Right renal cortex interstitium (tissue), 3 donors: ENCODE data around the gene ADTRP. TPM values are rescaled to one million over a fixed set of nuclear protein-coding genes. Genes with fewer than 3 reads are reported as not detected.

Source experiments
- DNase-seq, 3 donors: peaks; one replicate each; pipeline ENCODE4 v3.0.0-alpha.2; 2013; ENCODE audit warnings: low read depth in 3 of 3, low spot score in 2 of 3
- polyA plus RNA-seq, 3 donors: library from polyadenylated mRNA; unstranded; fragments of 120-200 nt; gene quantifications; one replicate each; pipeline ENCODE4 v1.2.1, GENCODE V29; 2013; ENCODE audit not compliant: insufficient read length in 3 of 3

ADTRP gene
- polyA plus RNA-seq, 3 donors: 0.72 to 2.9 (median 1.7) TPM

DNA sequence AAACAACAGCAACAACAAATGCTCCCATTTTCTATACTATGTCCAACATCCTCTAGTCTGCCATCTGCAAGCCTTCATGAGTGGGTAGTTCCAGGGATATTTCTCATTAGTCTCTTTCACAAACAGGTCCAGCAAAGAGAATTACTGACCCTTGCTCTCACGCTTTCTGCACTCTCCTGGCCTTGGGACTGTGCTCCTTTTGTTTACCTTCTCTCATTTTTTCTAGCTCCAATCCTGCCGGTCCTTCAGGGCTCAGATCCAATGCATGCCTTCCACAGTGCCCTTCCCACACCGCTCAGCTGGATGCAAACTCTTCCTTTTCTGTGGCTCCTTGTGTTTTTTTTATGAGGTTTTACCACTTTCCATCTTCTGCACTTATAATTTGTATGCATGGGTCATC is 47.2 kb downstream of the ADTRP start:
- DNase-seq: no peak

DNA sequence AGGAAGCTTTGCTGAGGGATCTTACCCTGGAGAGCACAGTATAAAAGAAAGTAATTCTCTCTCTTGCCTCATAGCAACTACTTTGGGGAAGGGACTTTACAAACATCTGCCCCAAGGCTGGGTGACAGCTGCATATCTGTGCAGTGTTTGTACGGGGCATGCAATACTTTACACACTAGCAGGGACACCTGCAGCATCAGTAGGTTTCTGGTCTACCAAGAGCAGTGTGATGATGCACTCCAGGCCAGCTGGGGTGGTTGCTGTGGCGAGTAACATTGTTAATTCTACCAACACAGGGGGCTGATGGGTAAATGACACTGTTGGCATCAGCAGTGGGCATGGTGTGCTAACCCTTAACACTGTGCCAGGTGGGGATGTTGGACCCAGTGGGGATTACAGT is 48.0 kb downstream of the ADTRP start:
- no peak for DNase-seq

DNA sequence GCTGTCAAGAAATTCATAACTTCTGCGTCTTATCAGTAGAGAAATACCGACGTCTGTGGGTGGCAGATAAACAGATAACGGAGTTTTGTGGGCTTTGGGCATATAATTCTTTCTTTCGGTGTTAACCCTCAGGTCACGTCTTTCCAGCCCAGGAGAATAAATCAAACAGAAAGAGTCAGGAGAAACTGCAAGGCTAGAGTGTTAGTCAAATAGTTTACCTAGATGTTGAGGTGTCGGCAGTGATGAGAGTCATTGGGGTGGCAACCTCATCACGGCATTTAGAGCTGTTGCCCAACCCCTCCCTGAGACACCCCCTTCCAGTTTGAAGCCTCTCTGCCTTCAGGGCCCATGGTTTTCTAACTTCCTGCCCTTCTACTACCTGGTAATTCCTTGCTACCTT is 49.5 kb downstream of the ADTRP start:
- DNase-seq: no peak

DNA sequence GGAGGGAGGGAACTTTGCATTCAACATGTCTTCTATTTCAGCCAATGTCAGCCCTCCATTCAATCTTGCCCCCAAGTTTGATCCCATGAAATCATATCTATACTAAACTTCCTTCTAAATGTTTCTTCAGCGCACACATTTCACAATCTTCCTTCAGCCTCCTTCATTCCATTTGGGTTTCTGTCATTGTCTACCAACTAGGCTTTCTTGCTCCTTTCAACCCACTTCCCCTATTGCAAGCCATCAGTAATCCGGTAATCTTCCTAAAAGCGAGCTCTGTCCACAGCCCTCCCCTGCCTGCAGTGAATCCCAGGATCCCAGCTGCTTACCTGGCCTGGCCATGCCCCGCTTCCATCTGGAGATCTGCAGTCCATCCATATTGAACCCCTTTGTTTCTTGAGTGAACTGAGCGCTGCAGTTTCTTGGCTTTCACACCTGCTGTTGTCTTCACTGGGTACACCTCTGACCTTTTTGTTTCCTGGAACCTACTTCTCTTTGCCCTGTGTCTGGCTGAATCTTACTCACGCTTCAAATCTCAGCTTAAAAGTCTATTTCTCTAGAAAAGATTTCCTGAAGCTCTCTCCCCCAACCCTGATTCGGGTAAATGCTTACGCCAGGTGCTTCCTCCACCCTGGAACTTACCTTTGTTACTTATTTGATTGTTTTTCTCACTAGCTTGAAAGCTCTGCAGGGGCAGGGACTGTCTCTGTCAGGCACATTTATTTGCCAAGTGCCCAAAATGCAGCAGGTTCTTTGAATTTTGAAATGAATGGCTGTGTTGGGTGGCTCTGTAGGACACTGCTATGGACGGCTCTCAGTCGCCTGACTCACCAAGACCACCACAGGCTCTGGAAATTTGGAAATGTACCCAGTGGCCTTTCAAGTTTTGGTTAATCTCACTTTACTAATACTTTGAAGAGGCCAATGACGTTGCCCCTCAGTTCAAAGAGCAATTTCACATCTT is 50.3 kb downstream of the ADTRP start:
- DNase-seq: no peak

DNA sequence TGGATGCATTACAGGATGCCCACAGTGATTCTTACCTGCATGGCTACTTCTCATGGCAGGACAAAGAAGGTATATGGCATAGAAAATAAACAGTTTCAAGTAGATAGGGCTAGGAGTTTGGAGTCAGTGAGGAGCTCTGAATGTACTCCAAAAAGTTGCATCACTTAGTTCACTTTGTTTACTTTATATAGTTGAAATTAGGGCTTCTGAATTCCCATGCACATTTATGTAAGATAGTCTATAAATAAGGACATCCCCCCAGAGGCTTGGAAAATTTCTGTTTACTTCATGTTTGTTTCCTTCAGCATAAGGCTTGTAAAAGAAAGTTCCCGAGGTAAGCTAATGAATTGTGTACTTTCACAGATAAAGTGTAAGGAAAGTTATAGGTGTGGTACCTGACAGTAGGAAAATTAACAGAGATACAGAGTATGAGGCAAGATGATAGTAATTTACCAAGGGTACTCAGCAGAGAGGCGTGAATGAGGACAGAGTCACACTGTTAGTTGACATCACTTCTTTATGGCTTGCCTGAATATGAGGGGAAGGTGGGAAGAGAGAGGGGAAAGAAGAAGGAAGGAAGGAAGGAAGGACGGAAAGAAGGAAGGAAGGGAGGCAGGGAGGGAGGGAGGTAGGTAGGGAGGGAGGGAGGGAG is 51.1 kb downstream of the ADTRP start:
- no peak for DNase-seq

DNA sequence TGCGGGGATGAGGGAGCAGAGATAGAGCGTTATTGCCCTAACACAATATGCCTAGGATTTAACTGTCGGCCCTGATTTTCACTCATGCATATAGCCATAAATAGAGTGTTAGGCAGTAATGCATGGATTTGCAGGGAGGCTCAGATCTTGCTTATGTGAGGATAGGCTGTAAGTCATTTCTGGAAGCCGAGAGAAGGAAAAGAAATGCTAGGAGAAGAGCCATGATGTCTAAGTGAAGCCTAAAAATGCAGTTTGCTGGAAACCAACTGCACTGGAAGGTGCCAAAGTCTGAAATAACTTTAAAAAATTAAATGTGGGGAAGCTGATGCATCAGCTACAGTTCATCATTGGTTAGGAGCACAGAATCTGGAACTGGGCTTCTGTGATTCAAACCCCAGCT is 54.3 kb downstream of the ADTRP start:
- no peak for DNase-seq

DNA sequence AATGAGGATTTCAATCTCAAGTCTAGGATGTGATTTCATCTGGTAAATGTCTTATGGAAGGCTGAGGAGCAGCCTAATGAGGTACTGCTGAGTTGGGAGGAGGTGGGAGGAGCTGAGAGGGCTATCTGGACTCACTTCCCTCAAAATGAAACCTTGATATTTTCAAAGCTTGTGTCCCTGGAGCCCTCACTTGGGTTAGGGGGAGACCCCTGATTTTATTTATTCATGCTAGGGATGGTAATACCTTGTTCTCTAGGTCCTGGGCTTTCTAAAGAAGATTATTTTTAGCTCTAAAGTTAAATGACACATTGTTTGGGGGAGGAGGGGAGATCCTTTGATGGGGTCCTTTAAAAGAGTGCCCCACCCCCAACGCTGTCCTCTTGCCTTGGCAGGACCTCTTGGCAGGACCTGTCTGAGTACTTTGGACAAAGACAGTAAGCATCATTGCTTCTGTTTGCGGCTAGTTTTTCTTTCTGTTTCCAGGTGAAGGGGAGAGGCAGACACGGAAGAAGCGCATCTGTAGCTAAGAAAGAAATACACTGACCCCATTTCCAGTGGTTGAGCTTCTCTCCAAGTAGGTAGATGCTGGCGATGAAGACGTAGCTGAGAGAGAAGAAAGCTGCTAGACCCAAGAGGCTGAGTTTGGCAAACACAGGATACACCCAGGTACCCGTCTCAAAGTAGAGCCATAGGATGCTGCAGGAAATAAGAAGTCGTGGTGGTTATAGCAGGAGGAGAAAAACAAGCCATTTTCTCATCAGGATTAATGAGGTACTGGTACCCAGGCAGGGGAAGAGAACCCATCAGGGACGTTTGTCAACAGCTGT is 55.6 kb downstream of the ADTRP start:
- no peak for DNase-seq

DNA sequence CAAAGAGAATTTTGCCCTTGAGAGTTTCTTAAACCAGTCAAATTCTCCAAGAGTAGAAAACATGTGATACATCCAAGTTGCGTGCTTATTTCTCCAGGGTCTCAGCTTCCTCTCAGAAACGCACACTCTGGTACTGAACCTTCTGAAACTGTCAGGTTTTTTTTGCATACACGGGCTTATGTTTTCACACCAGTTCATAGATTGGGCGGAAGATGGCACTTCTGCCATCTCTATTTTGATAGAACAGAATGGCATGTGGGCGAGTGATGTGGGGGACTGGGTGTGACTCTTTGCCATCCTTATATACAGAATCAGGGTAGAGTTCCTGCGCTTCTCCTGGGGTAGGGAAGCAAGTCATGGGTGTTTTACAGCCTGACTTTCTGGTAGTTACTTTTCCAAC is 56.4 kb downstream of the ADTRP start:
- no peak for DNase-seq

DNA sequence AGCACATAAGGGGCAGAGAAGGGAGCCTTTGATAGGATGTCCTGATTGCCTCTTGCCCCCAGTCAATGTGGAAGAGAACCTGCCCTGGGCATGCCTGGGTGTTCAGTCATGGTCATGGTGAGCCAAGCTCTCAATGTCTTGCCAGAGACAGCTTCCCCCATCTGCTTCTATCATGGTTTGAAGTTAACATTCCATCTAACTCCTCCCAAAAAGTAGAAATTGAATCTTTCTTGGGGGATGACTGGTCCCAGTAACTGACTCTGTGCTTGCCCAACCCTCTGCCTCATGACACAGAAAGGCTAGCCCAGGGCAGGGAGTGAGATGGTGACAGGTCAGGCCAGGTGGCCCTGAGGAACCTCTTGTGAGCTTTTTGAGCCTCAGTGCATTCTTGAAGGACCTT is 60.1 kb downstream of the ADTRP start:
- DNase-seq: no peak

DNA sequence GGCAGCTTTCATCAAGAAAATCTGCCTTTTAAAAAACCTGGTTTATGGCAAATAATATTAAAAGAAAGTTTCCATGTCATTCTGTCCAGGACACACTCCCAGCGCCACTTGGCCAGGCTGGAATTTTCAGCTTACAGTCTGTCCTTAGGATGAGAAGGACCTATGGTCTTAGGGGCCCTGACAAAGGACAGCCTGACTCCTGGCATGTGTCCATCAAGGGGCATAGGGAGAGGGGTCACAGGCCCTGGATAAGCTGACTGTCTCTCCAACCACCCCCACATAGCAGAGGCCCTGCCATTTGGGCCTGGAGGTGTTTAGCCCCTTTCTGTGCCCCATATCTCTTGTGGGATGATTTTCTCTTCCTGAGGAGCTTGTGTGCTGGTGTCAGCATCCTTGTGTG is 60.6 kb downstream of the ADTRP start:
- no peak for DNase-seq

DNA sequence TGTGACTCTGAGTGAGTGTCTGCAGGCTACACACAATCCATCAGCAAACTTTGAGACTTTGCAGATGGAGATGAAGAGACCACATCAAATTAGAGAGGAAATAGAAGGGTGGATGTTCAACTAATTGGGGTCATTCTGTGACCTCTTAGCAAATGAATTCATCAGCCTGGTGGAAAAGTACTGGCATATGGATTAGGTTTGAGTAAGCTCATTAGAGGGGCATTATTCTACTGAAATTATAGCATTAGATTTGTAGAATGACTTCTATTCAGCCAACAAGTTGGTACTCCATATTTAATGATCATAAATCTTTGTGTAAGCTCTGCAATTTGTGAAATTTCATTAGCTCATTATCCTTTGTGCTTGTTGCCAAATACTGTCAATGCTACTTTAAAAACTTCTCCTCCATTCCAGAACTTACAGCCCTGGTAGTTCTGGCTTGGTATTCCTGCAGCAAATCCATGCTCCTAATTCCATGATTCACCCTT is 63.8 kb downstream of the ADTRP start:
- no peak for DNase-seq

DNA sequence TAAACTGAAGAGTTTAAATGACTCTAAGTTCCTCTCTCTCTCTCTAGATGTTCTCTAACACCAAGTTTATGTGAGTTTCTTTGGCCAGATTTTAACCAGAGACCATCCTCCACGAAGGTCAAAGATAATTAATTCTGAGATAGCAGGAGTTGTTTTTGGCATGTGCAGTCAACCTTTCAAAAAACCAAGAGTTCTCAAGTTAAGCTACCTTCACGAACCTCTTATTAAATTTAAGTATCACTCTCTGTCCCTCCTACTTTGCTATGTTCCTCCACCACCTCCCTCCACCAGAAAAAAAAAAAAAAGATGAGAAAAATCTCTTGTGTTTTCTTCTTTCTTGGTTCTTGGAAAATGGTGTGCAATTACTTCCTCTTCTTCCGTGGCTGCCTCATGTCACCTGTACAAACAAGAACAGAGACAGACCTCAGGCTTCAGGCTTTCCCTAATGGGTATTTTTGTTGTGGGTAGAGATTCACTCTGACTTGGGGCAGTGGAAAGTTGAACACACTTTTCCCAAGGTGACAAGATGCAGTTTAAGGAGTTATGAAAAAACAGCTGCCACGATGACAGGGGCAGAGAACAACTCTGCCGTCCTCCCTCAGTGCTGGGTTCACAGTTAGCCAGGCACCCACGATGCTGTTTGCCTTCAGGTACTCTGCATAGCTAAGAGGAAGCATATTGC is 64.3 kb downstream of the ADTRP start:
- no peak for DNase-seq

DNA sequence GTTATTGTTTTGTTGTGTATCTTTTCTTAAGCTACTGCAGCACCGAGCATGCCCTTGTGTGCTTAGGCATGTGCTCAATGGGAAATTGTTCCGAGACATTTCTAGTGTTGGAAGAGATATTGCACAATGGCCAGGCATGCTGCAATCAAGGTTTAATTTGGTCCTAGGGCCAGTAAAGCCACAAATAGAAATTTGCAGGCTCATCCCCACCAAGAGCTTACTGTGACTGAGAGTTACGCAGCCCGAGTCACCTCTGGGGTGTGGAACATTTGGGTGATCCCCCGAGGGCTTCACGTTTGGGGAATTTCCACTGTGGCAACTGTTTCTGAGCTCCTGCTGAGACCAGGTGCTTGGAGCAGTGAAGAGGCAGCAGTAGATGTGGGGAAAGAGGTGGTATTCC is 65.8 kb downstream of the ADTRP start:
- no peak for DNase-seq

DNA sequence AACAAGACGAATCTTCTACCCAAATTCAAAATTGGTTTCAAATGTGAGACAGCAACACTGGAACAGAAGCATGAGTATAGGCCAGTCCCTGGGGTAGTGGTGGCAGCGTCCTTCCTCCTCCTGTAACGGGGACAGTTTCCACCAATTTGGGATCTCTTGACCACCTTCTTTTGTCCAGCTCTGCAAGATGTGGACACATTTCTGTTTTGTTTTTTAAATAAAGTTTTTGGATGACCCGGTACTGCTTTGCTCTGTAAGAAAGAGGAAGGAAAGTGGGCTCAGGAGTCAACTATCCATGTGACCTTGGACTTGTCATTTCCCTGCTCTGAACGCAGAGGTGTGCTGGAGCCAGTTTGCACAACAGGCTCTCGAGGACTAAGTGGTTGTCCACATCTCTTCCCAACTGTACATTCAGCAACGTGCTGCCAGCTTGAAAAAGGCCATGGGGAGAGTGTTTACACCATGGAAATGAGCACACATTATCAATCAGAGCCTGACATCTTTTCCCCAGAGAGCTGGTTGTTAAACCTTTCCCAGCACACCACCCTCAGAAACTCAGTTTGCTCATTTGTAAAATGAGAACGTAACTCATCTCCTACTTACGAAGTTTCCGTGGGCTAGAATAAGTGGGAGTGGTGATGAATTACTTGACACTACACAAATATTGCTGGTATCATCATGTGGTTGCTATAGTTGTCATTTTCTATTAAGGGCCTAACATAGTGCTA is 66.5 kb downstream of the ADTRP start:
- no peak for DNase-seq

DNA sequence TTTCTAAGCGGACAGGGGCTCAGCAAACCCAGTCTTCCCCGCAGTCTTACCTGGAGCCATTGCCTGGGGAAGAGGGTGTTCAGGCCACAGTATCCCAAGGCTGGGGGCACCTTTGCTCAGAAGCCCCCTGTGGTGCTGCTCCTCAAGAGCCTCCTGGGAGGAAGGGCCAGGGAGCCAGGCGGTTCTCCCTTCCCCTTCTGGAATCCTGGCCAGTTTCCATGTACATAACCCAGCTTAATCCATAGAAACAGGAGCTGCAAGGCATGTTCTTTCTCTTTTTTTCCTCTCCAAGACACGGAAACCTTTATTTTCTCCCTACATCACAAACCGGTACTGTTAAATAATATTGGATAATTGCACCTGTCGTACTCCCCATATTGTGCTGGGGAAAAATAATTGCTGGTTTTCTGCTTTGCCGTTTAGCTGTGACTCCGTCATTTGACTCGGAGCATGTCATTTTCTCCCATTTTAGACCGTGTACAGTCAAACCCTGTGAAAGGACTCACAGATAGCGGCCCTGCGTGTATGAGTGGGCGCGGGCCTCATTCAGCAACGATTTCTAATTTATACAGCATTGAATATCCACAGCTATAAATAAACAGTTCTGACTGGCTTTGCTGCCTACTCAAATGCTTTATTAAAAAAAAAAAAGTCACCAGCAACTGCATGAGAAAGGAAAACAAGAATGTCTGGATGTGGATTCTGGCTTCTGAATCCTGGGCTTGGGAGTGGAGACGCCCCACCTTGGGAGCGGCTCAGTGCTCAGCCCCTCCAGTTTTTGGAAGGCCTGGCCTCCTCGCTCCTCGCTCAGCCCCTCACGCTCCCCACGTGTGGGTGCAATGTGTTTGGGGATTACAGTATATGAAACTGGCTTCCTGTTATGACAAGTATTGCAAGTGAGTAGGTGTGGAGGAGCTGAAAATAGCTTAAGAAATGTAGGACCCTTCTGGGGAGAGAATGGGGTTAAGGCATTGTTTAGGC is 67.3 kb downstream of the ADTRP start:
- no peak for DNase-seq

DNA sequence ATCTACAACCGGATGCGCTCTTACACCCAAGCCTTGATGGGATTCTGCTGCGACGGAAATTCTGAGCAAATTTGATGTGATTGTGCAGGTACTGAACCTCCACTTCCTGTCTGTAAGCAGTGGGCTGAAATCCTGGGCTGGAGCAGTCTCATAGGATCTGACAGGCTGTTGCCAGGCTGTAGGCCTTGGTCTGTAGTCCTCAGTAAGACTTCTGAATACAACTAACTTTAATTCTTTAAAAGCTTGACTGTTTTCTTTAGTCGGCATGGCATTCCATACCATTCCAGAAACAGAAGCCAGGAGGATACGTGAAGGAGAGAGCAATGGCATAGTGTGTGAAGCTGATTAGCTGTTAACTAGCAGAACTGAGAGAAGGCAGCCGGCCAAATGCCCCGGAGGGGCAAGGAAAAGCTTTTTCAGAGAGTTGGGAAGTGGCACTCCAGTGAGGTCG is 68.3 kb downstream of the ADTRP start:
- no peak for DNase-seq

DNA sequence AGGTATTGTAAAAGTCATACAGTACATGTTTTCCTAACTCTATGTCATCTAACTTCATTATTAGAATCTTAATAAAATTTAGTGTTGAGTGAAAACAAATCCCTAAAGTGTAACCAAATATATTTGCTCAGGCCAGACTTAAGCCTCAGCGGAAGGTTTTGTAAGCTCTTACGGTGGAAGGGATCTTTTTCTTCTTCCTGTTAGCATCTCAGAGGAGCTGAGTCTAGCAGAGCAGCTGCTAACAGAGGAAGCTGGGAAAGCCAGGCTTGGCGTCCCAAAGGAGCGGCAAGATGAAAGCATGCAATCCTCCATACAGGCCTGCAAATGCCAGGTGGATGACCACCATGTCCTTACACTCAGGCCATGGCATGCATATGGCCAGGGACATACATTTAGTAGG is 72.4 kb downstream of the ADTRP start:
- no peak for DNase-seq

DNA sequence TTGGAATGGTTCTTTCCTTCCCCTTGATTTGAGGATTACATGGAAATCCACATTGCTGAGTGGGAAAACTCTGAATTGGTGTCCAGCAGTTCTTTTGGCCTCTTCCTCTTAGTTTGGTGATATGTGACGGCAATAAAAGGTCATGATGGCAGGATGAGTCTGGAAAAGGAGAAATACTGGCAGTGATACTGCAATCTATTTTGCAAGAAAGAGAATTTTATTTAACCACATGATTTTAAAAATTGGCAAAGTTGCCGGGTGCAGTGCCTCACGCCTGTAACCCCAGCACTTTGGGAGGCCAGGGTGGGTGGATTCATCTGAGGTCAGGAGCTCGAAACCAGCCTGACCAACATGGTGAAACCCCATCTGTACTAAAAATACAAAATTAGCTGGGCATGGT is 73.1 kb downstream of the ADTRP start:
- no peak for DNase-seq

DNA sequence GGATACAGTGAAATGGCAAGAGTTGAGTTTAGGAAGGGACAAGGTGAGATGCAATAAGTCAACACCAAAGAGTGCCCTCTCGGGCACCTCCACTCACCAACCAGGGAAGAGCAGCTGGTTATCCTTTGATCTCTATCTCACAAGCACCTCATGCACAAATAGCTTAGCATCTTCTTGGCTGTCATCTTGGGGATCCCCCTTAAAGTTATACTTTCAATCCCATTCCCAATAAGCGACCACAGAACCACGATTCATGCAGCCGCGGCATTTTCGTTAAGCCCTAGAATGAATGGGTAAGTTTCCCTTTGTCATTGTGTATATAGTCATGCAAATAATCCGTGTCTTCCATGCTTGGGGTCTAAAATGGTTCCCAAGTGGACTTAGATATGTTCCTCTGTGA is 73.5 kb downstream of the ADTRP start:
- DNase-seq: no peak
